ENCODE data around the gene AGO4. TPM values are rescaled to one million over a fixed set of nuclear protein-coding genes. Genes with fewer than 3 reads are reported as not detected.

The AGO4 gene
- total and polyA plus RNA-seq, 7 donors, result 3.5 to 29.9 (median 16.8) TPM

DNA sequence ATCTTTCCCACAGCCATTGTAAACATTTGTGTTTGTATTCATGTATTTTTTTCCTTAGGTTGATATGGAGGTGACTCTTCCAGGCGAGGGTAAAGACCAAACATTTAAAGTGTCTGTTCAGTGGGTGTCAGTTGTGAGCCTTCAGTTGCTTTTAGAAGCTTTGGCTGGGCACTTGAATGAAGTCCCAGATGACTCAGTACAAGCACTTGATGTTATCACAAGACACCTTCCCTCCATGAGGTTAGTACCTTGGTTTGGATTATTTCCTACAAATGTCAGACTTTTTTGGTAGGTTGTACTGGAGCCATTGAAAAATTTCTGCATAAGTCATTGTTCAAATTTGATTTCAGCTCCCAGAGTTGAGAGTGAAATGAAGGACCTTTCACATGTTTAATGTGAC is 17.4 kb downstream of the AGO4 start:
- H3K4me3 ChIP-seq, result no peak overlapping the region
- no peak overlapping the region for H3K27ac ChIP-seq
- H3K27me3 ChIP-seq, result no peaks in the 10 kb centered on the region
- H3K9me3 ChIP-seq, result no peaks in the 10 kb centered on the region
- TF ChIP-seq POLR2AphosphoS5 (IDR thresholded peaks at IDR 0.05), result no peak
- no peak for TF ChIP-seq POLR2A (IDR thresholded peaks at IDR 0.05)
- TF ChIP-seq, protein P1, sequence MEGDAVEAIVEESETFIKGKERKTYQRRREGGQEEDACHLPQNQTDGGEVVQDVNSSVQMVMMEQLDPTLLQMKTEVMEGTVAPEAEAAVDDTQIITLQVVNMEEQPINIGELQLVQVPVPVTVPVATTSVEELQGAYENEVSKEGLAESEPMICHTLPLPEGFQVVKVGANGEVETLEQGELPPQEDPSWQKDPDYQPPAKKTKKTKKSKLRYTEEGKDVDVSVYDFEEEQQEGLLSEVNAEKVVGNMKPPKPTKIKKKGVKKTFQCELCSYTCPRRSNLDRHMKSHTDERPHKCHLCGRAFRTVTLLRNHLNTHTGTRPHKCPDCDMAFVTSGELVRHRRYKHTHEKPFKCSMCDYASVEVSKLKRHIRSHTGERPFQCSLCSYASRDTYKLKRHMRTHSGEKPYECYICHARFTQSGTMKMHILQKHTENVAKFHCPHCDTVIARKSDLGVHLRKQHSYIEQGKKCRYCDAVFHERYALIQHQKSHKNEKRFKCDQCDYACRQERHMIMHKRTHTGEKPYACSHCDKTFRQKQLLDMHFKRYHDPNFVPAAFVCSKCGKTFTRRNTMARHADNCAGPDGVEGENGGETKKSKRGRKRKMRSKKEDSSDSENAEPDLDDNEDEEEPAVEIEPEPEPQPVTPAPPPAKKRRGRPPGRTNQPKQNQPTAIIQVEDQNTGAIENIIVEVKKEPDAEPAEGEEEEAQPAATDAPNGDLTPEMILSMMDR (IDR thresholded peaks at IDR 0.05), result no peak
- TF ChIP-seq EP300 (IDR thresholded peaks at IDR 0.05), result no peak
- no peak for DNase-seq
- WGBS, 2 donors, result 96 to 98% methylated on average over 1 of the region's 1 CpG
- peaks cover 10 to 74% (median 37%) of the 10 kb centered on the region in 4 donors for H3K36me3 ChIP-seq
- peaks cover 0 to 5% (median 0%) of the 10 kb centered on the region in 4 donors for H3K4me1 ChIP-seq
- intact Hi-C loops (cut with DNase I), result no loop called here

DNA sequence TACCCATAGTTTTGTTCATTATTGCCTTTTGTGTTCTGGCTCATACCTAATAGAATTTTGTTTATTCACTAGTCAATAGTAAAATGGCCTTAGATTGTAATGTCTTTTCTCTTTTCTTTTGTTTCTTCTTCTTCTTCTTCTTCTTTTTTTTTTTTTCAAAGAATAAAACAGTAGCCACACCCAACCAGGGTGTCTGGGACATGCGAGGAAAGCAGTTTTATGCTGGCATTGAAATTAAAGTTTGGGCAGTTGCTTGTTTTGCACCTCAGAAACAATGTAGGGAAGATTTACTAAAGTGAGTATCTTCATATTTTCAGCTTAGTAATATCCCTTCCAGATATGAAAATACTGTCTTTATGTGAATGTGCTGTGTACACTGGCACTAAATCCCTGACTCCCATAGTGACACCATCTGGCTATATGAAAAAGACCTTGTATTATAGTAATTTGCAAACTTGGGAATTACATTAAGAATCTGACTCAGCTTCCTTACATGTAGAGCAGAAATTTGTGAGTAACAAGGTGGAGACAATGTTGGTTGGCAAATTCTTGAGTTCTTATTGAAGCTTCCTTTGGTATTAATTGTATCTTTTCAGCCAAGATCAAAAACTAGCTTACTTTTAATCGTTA is 24.6 kb downstream of the AGO4 start:
- intact Hi-C loops (cut with DNase I), result no loop called here
- Histone ChIP-seq H3K9me3 (no peaks in the 10 kb centered on the region), H3K4me1 (no peaks in the 10 kb centered on the region), H3K4me3 (no peak overlapping the region), H3K36me3 (peaks cover 31 to 98% (median 59%) of the 10 kb centered on the region in 4 donors), H3K27ac (no peak overlapping the region), H3K27me3 (no peaks in the 10 kb centered on the region)
- no peak for DNase-seq
- 94% methylated on average over 2 of the region's 2 CpGs for WGBS, 2 donors
- no peak for TF ChIP-seq POLR2A (IDR thresholded peaks at IDR 0.05)
- TF ChIP-seq, protein P1 (IDR thresholded peaks at IDR 0.05), result no peak
- no peak for TF ChIP-seq EP300 (IDR thresholded peaks at IDR 0.05)
- TF ChIP-seq POLR2AphosphoS5 (IDR thresholded peaks at IDR 0.05), result no peak

DNA sequence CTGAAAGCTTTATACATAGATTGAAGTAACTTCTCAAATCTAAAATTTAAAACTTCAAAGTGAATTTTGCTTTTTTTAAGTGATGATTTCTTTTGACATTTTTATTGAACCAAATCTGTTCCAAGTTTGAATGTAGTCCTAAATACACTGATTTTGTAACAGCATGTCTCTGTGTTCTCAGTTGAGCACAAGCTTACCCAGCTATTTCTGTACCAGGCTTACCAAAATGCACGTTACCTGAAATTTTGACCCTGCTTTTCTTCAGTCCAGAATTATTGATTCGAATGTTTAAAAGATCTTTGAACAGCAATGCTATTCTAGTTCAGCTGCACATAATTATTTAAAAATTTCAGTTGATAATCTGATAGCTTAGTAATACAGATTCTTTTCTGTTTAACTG is 25.6 kb downstream of the AGO4 start:
- Histone ChIP-seq H3K4me1 (no peaks in the 10 kb centered on the region), H3K9me3 (no peaks in the 10 kb centered on the region), H3K4me3 (no peak overlapping the region), H3K36me3 (peaks cover 24 to 97% (median 55%) of the 10 kb centered on the region in 4 donors), H3K27me3 (no peaks in the 10 kb centered on the region), H3K27ac (no peak overlapping the region)
- intact Hi-C loops (cut with DNase I), result no loop called here
- WGBS, 2 donors, result 95 to 96% methylated on average over 2 of the region's 2 CpGs
- DNase-seq, result no peak
- TF ChIP-seq POLR2AphosphoS5 (IDR thresholded peaks at IDR 0.05) (no peak), POLR2A (IDR thresholded peaks at IDR 0.05) (no peak), EP300 (IDR thresholded peaks at IDR 0.05) (no peak)
- TF ChIP-seq, protein P1 (IDR thresholded peaks at IDR 0.05), result no peak

DNA sequence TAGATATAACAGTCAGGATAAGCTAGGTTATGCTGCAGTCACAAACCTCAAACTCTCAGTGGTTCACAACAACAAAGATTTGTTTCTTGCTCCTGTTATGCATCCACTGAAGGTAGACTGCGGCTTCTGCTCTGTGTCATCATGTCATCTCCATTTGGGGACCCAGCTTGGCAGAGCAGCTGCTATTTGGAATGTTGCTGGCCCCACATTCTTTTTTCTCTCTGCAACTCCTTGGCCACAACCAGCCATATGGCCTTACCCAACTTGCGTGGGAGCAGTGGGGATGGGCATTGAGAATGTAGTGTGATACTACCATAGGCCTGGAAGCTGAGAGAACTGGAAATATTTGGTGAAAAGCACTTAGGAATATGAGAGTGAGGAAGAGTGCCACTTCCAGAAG is 26.4 kb downstream of the AGO4 start:
- H3K36me3 ChIP-seq, result peaks cover 24 to 96% (median 49%) of the 10 kb centered on the region in 4 donors
- no peak overlapping the region for H3K27ac ChIP-seq
- no peaks in the 10 kb centered on the region for H3K4me1 ChIP-seq
- 94 to 98% methylated on average over 2 of the region's 2 CpGs for WGBS, 2 donors
- no peak overlapping the region for H3K4me3 ChIP-seq
- H3K27me3 ChIP-seq, result no peaks in the 10 kb centered on the region
- H3K9me3 ChIP-seq, result no peaks in the 10 kb centered on the region
- no peak for DNase-seq
- TF ChIP-seq POLR2AphosphoS5 (IDR thresholded peaks at IDR 0.05), result no peak
- TF ChIP-seq POLR2A (IDR thresholded peaks at IDR 0.05), result no peak
- intact Hi-C loops (cut with DNase I), result no loop called here

GRCh38 chr1:35835398-35835797 is 27.6 kb downstream of the AGO4 start:
- WGBS, 2 donors, result 67 to 73% methylated on average over 2 of the region's 2 CpGs
- no peak overlapping the region for H3K4me3 ChIP-seq
- intact Hi-C loops (cut with DNase I), result no loop called here
- H3K27ac ChIP-seq, result no peak overlapping the region
- no peak for DNase-seq
- H3K4me1 ChIP-seq, result no peaks in the 10 kb centered on the region
- H3K9me3 ChIP-seq, result no peaks in the 10 kb centered on the region
- H3K27me3 ChIP-seq, result no peaks in the 10 kb centered on the region
- H3K36me3 ChIP-seq, result peaks cover 24 to 97% (median 52%) of the 10 kb centered on the region in 4 donors
- TF ChIP-seq POLR2AphosphoS5 (IDR thresholded peaks at IDR 0.05), result no peak
- TF ChIP-seq, protein P1 (IDR thresholded peaks at IDR 0.05), result no peak
- no peak for TF ChIP-seq EP300 (IDR thresholded peaks at IDR 0.05)
- TF ChIP-seq POLR2A (IDR thresholded peaks at IDR 0.05), result no peak

Data from sigmoid colon (tissue), 7 donors.